SK-N-SH (cell line): Measurements from ENCODE around the gene UTY. TPM values are rescaled to one million over a fixed set of nuclear protein-coding genes. Genes with fewer than 3 reads are reported as not detected.
"Not testable (repeated sequence)": the region's sequence is repeated elsewhere in the genome, so short reads cannot be mapped to it uniquely, and the experiment has no call there.

ENCODE experiments used
- CTCF ChIA-PET: fragments of 300-600, 350-600 bp; formaldehyde crosslinking; extraction: SDS; loops from one replicate; lab custom pipeline; 2021; lab: Yijun Ruan, JAX
- POLR2A ChIA-PET: fragments of 350-600 bp; sonication (Branson Sonifier 250); formaldehyde crosslinking; extraction: SDS; loops from one replicate; lab custom pipeline; 2020; ENCODE audit warnings: antibody characterized with exemption, inconsistent platforms; lab: Yijun Ruan, JAX
- DNase-seq: peaks from one replicate; pipeline ENCODE4 v3.0.0; 2012
- H2AFZ ChIP-seq: fragments of 200-600 bp; sonication (generic); 2 replicates; pipeline ENCODE4 v1.8.1; 2016; ENCODE audit warnings: antibody characterized with exemption, mild to moderate bottlenecking, low read depth
- H3F3A ChIP-seq: fragments of 200-600 bp; sonication (generic); replicated peaks from 2 replicates; pipeline ENCODE3; 2016; ENCODE audit warnings: antibody characterized with exemption, mild to moderate bottlenecking; ENCODE audit not compliant: insufficient read depth
- H3K27ac ChIP-seq, 2 experiments: fragments of 200-500 bp in 1 of 2; fragments of 200-600 bp in 1 of 2; sonication (Bioruptor generic) in 1 of 2; sonication (generic), shearing (Covaris generic) in 1 of 2; 2 replicates each; pipeline versions ENCODE4 v1.5.1 to v1.6.1; 2014 to 2016; ENCODE audit warnings: low read depth in 2 of 2, inconsistent platforms in 1 of 2, low read length in 1 of 2, mild to moderate bottlenecking in 1 of 2, mixed read lengths in 1 of 2
- H3K27me3 ChIP-seq: fragments of 200-600 bp; sonication (generic), shearing (Covaris generic); 2 replicates; pipeline ENCODE4 v1.6.1; 2016; ENCODE audit warnings: mixed run types; ENCODE audit not compliant: insufficient read depth
- H3K36me3 ChIP-seq, 2 experiments: fragments of 200-500 bp in 1 of 2; fragments of 200-600 bp in 1 of 2; sonication (Bioruptor generic) in 1 of 2; sonication (generic) in 1 of 2; replicated peaks in 1 of 2; 2 replicates each; pipeline versions ENCODE3 to v1.5.1; 2014 to 2016; ENCODE audit warnings: low read length in 1 of 2, mild to moderate bottlenecking in 1 of 2; ENCODE audit not compliant: insufficient read depth in 2 of 2, control insufficient read depth in 1 of 2
- H3K4me1 ChIP-seq, 2 experiments: fragments of 200-500 bp in 1 of 2; fragments of 200-600 bp in 1 of 2; sonication (Bioruptor generic) in 1 of 2; sonication (generic), shearing (Covaris generic) in 1 of 2; 2 replicates each; pipeline versions ENCODE4 v1.5.1 to v1.6.1; 2014 to 2016; ENCODE audit warnings: low read depth in 1 of 2, low read length in 1 of 2, mixed run types in 1 of 2; ENCODE audit not compliant: insufficient read depth in 2 of 2, control insufficient read depth in 1 of 2
- H3K4me2 ChIP-seq: fragments of 200-600 bp; sonication (generic), shearing (Covaris generic); 2 replicates; pipeline ENCODE4 v1.6.1; 2017; ENCODE audit warnings: mixed run types
- H3K4me3 ChIP-seq, 2 experiments: fragments of 200-500 bp in 1 of 2; fragments of 200-600 bp in 1 of 2; sonication (Bioruptor generic) in 1 of 2; sonication (generic), shearing (Covaris generic) in 1 of 2; 2 replicates each; pipeline versions ENCODE4 v1.5.1 to v1.8.1; 2014 to 2016; ENCODE audit warnings: low read depth in 2 of 2, inconsistent platforms in 1 of 2, low read length in 1 of 2, mild to moderate bottlenecking in 1 of 2, mixed read lengths in 1 of 2, moderate library complexity in 1 of 2
- H3K79me2 ChIP-seq: fragments of 200-600 bp; sonication (generic); 2 replicates; pipeline ENCODE4 v1.8.1; 2017; ENCODE audit warnings: mild to moderate bottlenecking; ENCODE audit not compliant: insufficient read depth
- H3K9ac ChIP-seq: fragments of 200-600 bp; sonication (generic); 2 replicates; pipeline ENCODE4 v1.6.1; 2017; ENCODE audit warnings: mixed run types
- H3K9me2 ChIP-seq: fragments of 200-600 bp; sonication (generic); 2 replicates; pipeline ENCODE4 v1.6.1; 2017; ENCODE audit warnings: mixed run types
- H3K9me3 ChIP-seq: fragments of 200-600 bp; sonication (generic); 2 replicates; pipeline ENCODE4 v1.6.1; 2017; ENCODE audit warnings: mixed run types, mild to moderate bottlenecking, moderate library complexity
- H4K20me1 ChIP-seq: fragments of 200-600 bp; sonication (generic); 2 replicates; pipeline ENCODE4 v1.6.1; 2017; ENCODE audit warnings: mild to moderate bottlenecking, mixed run types; ENCODE audit not compliant: insufficient read depth
- EZH2phosphoT487 ChIP-seq: fragments of 200-600 bp; sonication (generic); IDR thresholded peaks from 2 replicates; pipeline ENCODE4 v1.6.1; 2017; ENCODE audit warnings: low read depth, mixed run types, mild to moderate bottlenecking, antibody characterized with exemption, moderate library complexity, borderline replicate concordance
- FOSL2 ChIP-seq: IDR thresholded peaks from 2 replicates; pipeline ENCODE4 v1.4.0; 2012; ENCODE audit warnings: low read depth, mild to moderate bottlenecking, moderate library complexity, borderline replicate concordance
- FOXM1 ChIP-seq: IDR thresholded peaks from 2 replicates; pipeline ENCODE4 v1.4.0; 2012; ENCODE audit warnings: low read depth, mild to moderate bottlenecking
- GABPA ChIP-seq: IDR thresholded peaks from 2 replicates; pipeline ENCODE4 v1.4.0; 2012; ENCODE audit warnings: low read depth, mild to moderate bottlenecking
- GATA2 ChIP-seq: sonication (generic); formaldehyde crosslinking; IDR thresholded peaks from 2 replicates; pipeline ENCODE4 v1.5.0; 2020; ENCODE audit warnings: mild to moderate bottlenecking, missing genetic modification reagents
- MEF2A ChIP-seq: IDR thresholded peaks from 2 replicates; pipeline ENCODE4 v1.4.0; 2012; ENCODE audit warnings: low read depth, borderline replicate concordance
- MXI1 ChIP-seq: IDR thresholded peaks from 2 replicates; pipeline ENCODE4 v1.6.1; 2012; ENCODE audit warnings: mild to moderate bottlenecking, low read depth, low read length, improper control_type of control experiment
- NFIC ChIP-seq: IDR thresholded peaks from 2 replicates; pipeline ENCODE4 v1.4.0; 2012; ENCODE audit warnings: borderline replicate concordance
- NRF1 ChIP-seq: IDR thresholded peaks from 2 replicates; pipeline ENCODE4 v1.6.1; 2012; ENCODE audit warnings: low read depth, mild to moderate bottlenecking, low read length
- POLR2AphosphoS5 ChIP-seq: IDR thresholded peaks from 2 replicates; pipeline ENCODE4 v1.6.1; 2012; ENCODE audit warnings: low read depth, low read length
- RFX5 ChIP-seq: IDR thresholded peaks from 2 replicates; pipeline ENCODE4 v1.6.1; 2012; ENCODE audit warnings: mild to moderate bottlenecking, improper control_type of control experiment, low read length
- RXRA ChIP-seq: IDR thresholded peaks from 2 replicates; pipeline ENCODE4 v1.4.0; 2012; ENCODE audit warnings: low read depth, mild to moderate bottlenecking, borderline replicate concordance
- SMC3 ChIP-seq: IDR thresholded peaks from 2 replicates; pipeline ENCODE4 v1.6.1; 2012; ENCODE audit warnings: low read depth, low read length, improper control_type of control experiment
- TAF1 ChIP-seq: IDR thresholded peaks from 2 replicates; pipeline ENCODE4 v1.6.1; 2012; ENCODE audit warnings: low read depth, mild to moderate bottlenecking, low read length, moderate library complexity, borderline replicate concordance
- TEAD4 ChIP-seq: IDR thresholded peaks from 2 replicates; pipeline ENCODE4 v1.4.0; 2012; ENCODE audit warnings: mild to moderate bottlenecking, borderline replicate concordance; ENCODE audit not compliant: insufficient read depth
- YY1 ChIP-seq: IDR thresholded peaks from 2 replicates; pipeline ENCODE4 v1.4.0; 2012; ENCODE audit warnings: low read depth, mild to moderate bottlenecking
- WGBS: methylation state at CpG from one replicate; pipeline ENCODE4 v1.1.6; 2017; ENCODE audit warnings: low lambda C conversion rate; 5-methylcytosine and 5-hydroxymethylcytosine counted together
- polyA plus RNA-seq, 3 experiments: library from polyadenylated mRNA; depleted of rRNA; stranded (reverse); fragments of >200 nt; gene quantifications; 2 replicates each; pipeline ENCODE4 v1.2.3, GENCODE V29; 2012
- TF ChIP-seq, protein P1 (sequence below): IDR thresholded peaks from 2 replicates; pipeline ENCODE4; 2012
- TF ChIP-seq, protein P2 (sequence below): fragments of 200-600 bp; sonication (generic); IDR thresholded peaks from 2 replicates; pipeline ENCODE4 v1.6.1; 2017; ENCODE audit warnings: antibody characterized with exemption, mild to moderate bottlenecking, moderate library complexity
- TF ChIP-seq, protein P3 (sequence below): fragments of 150-350 bp; IDR thresholded peaks from 2 replicates; pipeline ENCODE4 v1.6.1; 2016; ENCODE audit warnings: mild to moderate bottlenecking, low read depth, low read length
- TF ChIP-seq, protein P4 (sequence below): fragments of 150-350 bp; IDR thresholded peaks from 2 replicates; pipeline ENCODE4 v1.6.1; 2017; ENCODE audit warnings: antibody characterized with exemption, low read length, low read depth, borderline replicate concordance

Gene UTY
- polyA plus RNA-seq, 1 of the 3 experiments (the other 2 are of a cell fraction): not detected

DNA sequence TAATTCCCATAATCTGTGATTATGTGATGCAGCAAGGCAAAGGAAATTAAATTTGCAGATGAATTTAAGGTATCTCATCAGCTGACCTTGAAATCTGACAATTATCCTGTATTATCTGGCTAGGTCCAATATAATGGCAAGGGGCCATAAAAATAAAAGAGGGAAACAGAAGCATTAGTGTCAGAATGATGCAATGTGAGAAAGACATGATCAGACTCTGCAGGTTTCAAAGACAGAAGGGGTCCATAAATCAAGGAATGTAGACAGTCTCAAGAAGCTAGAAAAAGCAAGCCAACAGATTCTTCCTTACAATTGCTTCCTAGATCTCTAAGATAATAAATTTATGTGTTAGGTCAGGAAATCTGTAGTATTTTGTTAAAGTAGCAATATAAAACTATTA lies 208.1 kb downstream of the UTY start:
- no peaks in the 10 kb centered on the region for H3K4me1 ChIP-seq
- ChIA-PET CTCF (no interaction called here), POLR2A (no interaction called here)
- H3K9ac ChIP-seq: no peak overlapping the region
- H3K9me3 ChIP-seq: no peaks in the 10 kb centered on the region
- no peak overlapping the region for H3K4me2 ChIP-seq
- no peaks in the 10 kb centered on the region for H3K27me3 ChIP-seq
- no peaks in the 10 kb centered on the region for H3K9me2 ChIP-seq
- no peaks in the 10 kb centered on the region for H3K79me2 ChIP-seq
- H3F3A ChIP-seq: no peaks in the 10 kb centered on the region
- H4K20me1 ChIP-seq: no peaks in the 10 kb centered on the region
- TF ChIP-seq MEF2A (no peak), YY1 (no peak), MXI1 (no peak), FOSL2 (no peak), FOXM1 (no peak), TEAD4 (no peak), NFIC (no peak), EZH2phosphoT487 (no peak), POLR2AphosphoS5 (no peak), GATA2 (CRISPR knock-in tag) (no peak), RFX5 (no peak), RXRA (no peak), SMC3 (no peak), NRF1 (no peak), TAF1 (no peak), GABPA (no peak)
- TF ChIP-seq, protein P1, sequence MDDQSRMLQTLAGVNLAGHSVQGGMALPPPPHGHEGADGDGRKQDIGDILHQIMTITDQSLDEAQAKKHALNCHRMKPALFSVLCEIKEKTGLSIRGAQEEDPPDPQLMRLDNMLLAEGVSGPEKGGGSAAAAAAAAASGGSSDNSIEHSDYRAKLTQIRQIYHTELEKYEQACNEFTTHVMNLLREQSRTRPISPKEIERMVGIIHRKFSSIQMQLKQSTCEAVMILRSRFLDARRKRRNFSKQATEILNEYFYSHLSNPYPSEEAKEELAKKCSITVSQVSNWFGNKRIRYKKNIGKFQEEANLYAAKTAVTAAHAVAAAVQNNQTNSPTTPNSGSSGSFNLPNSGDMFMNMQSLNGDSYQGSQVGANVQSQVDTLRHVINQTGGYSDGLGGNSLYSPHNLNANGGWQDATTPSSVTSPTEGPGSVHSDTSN: no peak
- TF ChIP-seq, protein P2, sequence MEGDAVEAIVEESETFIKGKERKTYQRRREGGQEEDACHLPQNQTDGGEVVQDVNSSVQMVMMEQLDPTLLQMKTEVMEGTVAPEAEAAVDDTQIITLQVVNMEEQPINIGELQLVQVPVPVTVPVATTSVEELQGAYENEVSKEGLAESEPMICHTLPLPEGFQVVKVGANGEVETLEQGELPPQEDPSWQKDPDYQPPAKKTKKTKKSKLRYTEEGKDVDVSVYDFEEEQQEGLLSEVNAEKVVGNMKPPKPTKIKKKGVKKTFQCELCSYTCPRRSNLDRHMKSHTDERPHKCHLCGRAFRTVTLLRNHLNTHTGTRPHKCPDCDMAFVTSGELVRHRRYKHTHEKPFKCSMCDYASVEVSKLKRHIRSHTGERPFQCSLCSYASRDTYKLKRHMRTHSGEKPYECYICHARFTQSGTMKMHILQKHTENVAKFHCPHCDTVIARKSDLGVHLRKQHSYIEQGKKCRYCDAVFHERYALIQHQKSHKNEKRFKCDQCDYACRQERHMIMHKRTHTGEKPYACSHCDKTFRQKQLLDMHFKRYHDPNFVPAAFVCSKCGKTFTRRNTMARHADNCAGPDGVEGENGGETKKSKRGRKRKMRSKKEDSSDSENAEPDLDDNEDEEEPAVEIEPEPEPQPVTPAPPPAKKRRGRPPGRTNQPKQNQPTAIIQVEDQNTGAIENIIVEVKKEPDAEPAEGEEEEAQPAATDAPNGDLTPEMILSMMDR: no peak
- TF ChIP-seq, protein P3, sequence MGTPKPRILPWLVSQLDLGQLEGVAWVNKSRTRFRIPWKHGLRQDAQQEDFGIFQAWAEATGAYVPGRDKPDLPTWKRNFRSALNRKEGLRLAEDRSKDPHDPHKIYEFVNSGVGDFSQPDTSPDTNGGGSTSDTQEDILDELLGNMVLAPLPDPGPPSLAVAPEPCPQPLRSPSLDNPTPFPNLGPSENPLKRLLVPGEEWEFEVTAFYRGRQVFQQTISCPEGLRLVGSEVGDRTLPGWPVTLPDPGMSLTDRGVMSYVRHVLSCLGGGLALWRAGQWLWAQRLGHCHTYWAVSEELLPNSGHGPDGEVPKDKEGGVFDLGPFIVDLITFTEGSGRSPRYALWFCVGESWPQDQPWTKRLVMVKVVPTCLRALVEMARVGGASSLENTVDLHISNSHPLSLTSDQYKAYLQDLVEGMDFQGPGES: no peak
- TF ChIP-seq, protein P4, sequence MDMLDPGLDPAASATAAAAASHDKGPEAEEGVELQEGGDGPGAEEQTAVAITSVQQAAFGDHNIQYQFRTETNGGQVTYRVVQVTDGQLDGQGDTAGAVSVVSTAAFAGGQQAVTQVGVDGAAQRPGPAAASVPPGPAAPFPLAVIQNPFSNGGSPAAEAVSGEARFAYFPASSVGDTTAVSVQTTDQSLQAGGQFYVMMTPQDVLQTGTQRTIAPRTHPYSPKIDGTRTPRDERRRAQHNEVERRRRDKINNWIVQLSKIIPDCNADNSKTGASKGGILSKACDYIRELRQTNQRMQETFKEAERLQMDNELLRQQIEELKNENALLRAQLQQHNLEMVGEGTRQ: no peak
- H2AFZ ChIP-seq: no peak overlapping the region
- H3K27ac ChIP-seq: no peak overlapping the region
- H3K4me3 ChIP-seq: no peak overlapping the region
- DNase-seq: no peak
- no peaks in the 10 kb centered on the region for H3K36me3 ChIP-seq

DNA sequence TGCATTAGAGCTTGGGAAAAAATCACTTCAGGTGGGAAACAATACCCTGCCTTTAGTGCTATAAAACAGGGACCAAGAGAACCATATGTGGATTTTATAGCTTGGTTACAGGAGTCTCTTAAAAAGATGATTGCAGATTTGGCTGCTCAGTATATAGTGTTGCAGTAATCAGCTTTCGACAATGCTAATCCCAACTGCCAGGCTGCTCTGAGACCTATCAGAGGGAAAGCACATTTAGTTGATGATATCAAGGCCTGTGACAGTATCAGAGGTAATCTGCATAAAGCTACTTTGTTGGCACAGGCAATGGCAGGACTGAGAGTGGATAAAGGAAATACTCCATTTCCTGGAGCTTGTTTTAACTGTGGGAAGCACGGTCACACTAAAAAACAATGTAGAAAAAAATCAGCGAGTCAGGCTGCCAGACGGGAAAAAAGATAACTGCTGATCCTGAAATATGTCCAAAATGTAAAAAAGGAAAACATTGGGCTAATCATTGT lies 225.8 kb downstream of the UTY start:
- H3K9me2 ChIP-seq, H3K9me3 ChIP-seq, DNase-seq, H3K27me3 ChIP-seq, H3K27ac ChIP-seq, H3F3A ChIP-seq, POLR2A ChIA-PET, H3K4me1 ChIP-seq, H3K79me2 ChIP-seq, H4K20me1 ChIP-seq, CTCF ChIA-PET, H2AFZ ChIP-seq, H3K4me2 ChIP-seq, H3K4me3 ChIP-seq, H3K36me3 ChIP-seq, H3K9ac ChIP-seq: not testable (repeated sequence)
- WGBS: no CpG with 5 or more reads among the region's 4 CpGs
